RCC 7860 (cell line): ENCODE measurements around the gene NEU4.

ENCODE experiments used
- DNase-seq: peaks from one replicate; pipeline ENCODE4 v3.0.0-alpha.2; 2015; ENCODE audit warnings: low spot score
- FAIRE-seq: peaks from 2 replicates; lab custom pipeline; 2012; peaks lifted over from hg19 to GRCh38; lab: Jason Lieb, UNC

Gene NEU4

GRCh38 chr2:241862093-241862492 lies 53.1 kb downstream of the NEU4 start:
- DNase-seq (no peak), FAIRE-seq (no peak)

GRCh38 chr2:241862775-241863535 lies 54.0 kb downstream of the NEU4 start:
- FAIRE-seq (no peak), DNase-seq (no peak)

GRCh38 chr2:241863536-241863954 lies 54.6 kb downstream of the NEU4 start:
- FAIRE-seq: no peak

GRCh38 chr2:241864168-241864849 lies 55.3 kb downstream of the NEU4 start:
- FAIRE-seq: no peak
- no peak for DNase-seq

More at GRCh38 chr2:241863536-241863954, 54.6 kb downstream of the NEU4 start:
- no peak for DNase-seq

GRCh38 chr2:241864850-241865213 lies 55.8 kb downstream of the NEU4 start:
- FAIRE-seq: no peak
- no peak for DNase-seq

- no peak for FAIRE-seq
These were observed 56.5 kb downstream of the NEU4 start for GRCh38 chr2:241865416-241865956.

GRCh38 chr2:241865957-241866789 lies 57.2 kb downstream of the NEU4 start:
- no peak for DNase-seq
- FAIRE-seq: no peak

More at GRCh38 chr2:241865416-241865956, 56.5 kb downstream of the NEU4 start:
- DNase-seq: no peak
